HS-5 (cell line): Measurements from ENCODE around the gene CDK6.

ENCODE experiments used
- DNase-seq: peaks from one replicate; pipeline ENCODE4 v3.0.0-alpha.2; 2012; ENCODE audit warnings: low read depth

The CDK6 gene

GRCh38 chr7:92708111-92709042, 128.0 kb downstream of the CDK6 start:
- DNase-seq, result no peak

DNA sequence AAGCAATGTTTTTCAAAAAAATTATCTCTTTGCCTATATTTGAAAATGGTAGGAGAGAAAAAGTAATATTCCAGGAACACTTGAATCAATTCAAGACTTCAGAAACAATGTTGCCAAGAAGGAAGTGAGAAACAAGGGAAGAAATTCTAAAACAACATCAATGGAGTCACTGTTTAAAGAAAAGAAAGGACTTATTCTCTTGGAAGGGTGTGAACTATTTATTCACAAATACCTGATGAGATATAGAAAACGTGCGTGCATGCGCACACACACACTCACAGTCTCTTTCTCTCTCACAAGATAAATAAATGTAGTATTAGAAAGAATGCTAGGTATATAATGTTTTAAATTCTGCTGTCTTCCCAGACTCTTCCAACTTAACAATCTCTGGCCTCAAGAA, 128.9 kb downstream of the CDK6 start:
- DNase-seq, result no peak

- DNase-seq, result no peak
Measured at GRCh38 chr7:92706563-92706962, 129.8 kb downstream of the CDK6 start.

GRCh38 chr7:92705831-92706230, 130.5 kb downstream of the CDK6 start:
- no peak for DNase-seq

GRCh38 chr7:92704858-92705257, 131.5 kb downstream of the CDK6 start:
- DNase-seq, result no peak

- DNase-seq, result no peak
Measured at GRCh38 chr7:92702535-92702934, 133.8 kb downstream of the CDK6 start.

GRCh38 chr7:92699966-92700514, 136.3 kb downstream of the CDK6 start:
- DNase-seq, result no peak

DNA sequence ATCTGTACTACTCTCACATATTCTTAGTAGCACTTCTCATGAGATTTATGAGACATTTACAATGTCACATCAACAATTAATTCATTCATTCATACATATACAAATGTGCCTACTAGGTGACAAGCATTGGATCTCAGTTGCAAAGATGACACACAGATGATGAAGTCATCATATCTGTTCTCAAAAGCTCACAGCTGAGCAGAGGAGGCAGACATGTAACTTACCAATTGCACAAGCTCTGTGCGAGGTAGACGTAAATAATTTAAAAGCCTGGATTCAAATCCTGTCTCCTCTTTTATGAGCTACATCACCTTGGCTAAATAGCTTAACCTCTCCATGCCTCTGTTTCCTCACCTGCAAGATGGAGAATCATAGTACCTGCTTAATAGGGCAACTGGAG, 136.8 kb downstream of the CDK6 start:
- DNase-seq, result no peak

DNA sequence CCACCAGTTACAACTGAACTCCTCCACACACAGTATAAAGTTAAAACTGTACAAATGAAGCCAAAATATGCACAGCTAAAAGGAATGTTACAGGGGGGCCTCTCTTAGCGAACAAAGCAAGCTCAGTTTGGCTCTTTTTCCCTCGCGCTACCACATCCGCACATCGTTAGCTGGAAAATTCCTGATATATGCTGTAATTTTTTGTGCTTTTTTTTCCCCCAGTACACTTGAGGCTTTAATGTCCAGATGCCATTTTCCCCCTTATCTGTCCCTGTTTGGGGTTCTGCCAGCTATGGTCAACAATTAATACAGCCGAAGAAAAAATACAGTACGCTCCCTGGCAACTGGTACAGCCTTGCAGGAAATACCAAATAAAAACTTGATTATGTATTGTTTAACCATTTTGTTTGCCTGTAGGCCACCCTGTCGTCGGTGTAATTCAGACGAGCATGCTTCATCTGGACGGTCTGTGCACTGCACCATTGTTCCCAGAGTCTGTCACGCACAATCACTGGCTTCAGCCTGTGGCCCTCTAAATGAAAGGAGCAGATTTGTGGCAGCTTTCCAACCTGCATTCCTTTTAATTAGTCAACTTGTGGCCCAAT, 138.0 kb downstream of the CDK6 start:
- no peak for DNase-seq

GRCh38 chr7:92697414-92697813, 139.0 kb downstream of the CDK6 start:
- DNase-seq, result no peak

GRCh38 chr7:92697012-92697411, 139.4 kb downstream of the CDK6 start:
- no peak for DNase-seq

- no peak for DNase-seq
Measured at GRCh38 chr7:92696584-92696983, 139.8 kb downstream of the CDK6 start.

- no peak for DNase-seq
Measured at GRCh38 chr7:92695308-92696261, 140.8 kb downstream of the CDK6 start.

DNA sequence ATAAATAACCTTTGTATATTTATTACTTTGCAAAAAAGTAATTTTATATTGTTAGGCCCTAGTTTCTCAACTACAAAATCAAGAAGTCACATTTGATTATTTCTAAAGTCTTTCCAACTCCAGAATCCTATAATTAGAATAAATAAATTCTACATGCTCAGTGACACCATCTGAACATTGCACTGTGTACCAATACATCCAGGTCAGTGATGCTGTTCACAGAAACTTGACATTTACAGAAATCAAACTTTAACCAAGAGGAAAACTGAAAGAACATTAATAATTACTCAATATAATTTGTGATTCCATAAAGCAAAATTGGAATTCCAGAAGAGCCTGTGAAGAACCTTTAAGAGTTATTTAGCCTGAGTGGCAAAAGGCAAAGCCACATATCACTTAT, 142.2 kb downstream of the CDK6 start:
- no peak for DNase-seq

- no peak for DNase-seq
Measured at GRCh38 chr7:92693519-92693918, 142.9 kb downstream of the CDK6 start.

- peak; percentile 31 for DNase-seq
Measured at GRCh38 chr7:92691578-92691977, 144.8 kb downstream of the CDK6 start.

- no peak for DNase-seq
Measured at GRCh38 chr7:92685136-92686042, 151.0 kb downstream of the CDK6 start.

DNA sequence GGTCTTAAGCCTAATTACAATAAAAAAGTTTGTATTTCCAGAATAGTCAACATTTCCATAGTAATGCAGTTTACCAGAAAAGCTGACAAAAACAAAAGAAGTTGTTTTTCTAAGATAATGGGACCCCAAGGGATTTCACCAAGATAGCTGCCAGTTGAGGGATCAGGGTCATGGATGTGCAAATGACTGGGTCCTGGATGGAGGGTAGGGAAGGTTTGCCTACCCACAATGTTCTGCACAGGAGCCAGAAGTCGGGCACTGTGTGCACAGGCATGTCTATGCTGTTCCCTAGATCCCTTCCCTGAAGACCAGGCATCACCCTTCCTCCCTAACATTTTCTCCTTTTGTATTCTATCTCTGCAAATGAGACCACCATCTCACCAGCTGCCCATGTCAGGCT, 152.1 kb downstream of the CDK6 start:
- DNase-seq, result no peak

GRCh38 chr7:92682903-92683539, 153.4 kb downstream of the CDK6 start:
- no peak for DNase-seq

- DNase-seq, result no peak
Measured at GRCh38 chr7:92682330-92682729, 154.0 kb downstream of the CDK6 start.

DNA sequence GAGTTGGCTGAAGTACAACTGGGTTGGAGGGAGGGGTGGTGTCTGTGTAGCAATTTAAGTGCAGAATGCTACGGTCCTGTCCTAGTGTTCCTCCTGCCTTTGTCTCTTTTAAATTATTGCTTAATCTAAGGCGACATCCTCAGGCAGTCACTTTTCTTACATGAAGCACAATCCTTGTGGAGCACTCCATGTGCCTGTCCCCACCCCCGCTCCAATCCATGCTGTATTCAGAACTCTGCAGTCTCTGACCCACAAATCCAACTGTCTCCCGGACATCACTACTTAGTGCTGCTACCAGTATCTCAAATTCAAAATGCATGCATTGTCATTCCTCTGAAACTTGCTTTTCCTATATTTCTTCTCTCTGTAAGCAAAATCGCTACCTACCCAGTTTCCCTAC, 154.7 kb downstream of the CDK6 start:
- DNase-seq, result no peak
